ENCODE measurements around the gene GLMN.
"Not testable (repeated sequence)": the region's sequence is repeated elsewhere in the genome, so short reads cannot be mapped to it uniquely, and the experiment has no call there.

The GLMN gene

GRCh38 chr1:92262516-92262915 is 36.3 kb downstream of the GLMN start:
- TF ChIP-seq CTCF (IDR thresholded peaks at IDR 0.05; ENCODE audit: borderline replicate concordance, insufficient read depth, low read depth, low read length), result no peak
- no peak overlapping the region for H3K4me3 ChIP-seq (ENCODE audit: low read depth, low read length)

GRCh38 chr1:92259350-92259749 is 39.4 kb downstream of the GLMN start:
- no peak for TF ChIP-seq CTCF (IDR thresholded peaks at IDR 0.05; ENCODE audit: borderline replicate concordance, insufficient read depth, low read depth, low read length)
- H3K4me3 ChIP-seq (ENCODE audit: low read depth, low read length), result no peak overlapping the region

- not testable (repeated sequence) for H3K4me3 ChIP-seq (ENCODE audit: low read depth, low read length)
Measured at GRCh38 chr1:92254714-92255113, 44.1 kb downstream of the GLMN start.

- TF ChIP-seq CTCF (IDR thresholded peaks at IDR 0.05; ENCODE audit: borderline replicate concordance, insufficient read depth, low read depth, low read length), result no peak
Measured at GRCh38 chr1:92244376-92244775, 54.4 kb downstream of the GLMN start.

GRCh38 chr1:92240034-92240433 is 58.8 kb downstream of the GLMN start:
- no peak overlapping the region for H3K4me3 ChIP-seq (ENCODE audit: low read depth, low read length)
- no peak for TF ChIP-seq CTCF (IDR thresholded peaks at IDR 0.05; ENCODE audit: borderline replicate concordance, insufficient read depth, low read depth, low read length)

More at GRCh38 chr1:92244376-92244775, 54.4 kb downstream of the GLMN start:
- H3K4me3 ChIP-seq (ENCODE audit: low read depth, low read length), result no peak overlapping the region

- H3K4me3 ChIP-seq (ENCODE audit: low read depth, low read length), result no peak overlapping the region
- no peak for TF ChIP-seq CTCF (IDR thresholded peaks at IDR 0.05; ENCODE audit: borderline replicate concordance, insufficient read depth, low read depth, low read length)
Measured at GRCh38 chr1:92230736-92231135, 68.1 kb downstream of the GLMN start.

GRCh38 chr1:92228401-92228800 is 70.4 kb downstream of the GLMN start:
- no peak for TF ChIP-seq CTCF (IDR thresholded peaks at IDR 0.05; ENCODE audit: borderline replicate concordance, insufficient read depth, low read depth, low read length)

GRCh38 chr1:92219028-92219427 is 79.8 kb downstream of the GLMN start:
- H3K4me3 ChIP-seq (ENCODE audit: low read depth, low read length), result no peak overlapping the region
- no peak for TF ChIP-seq CTCF (IDR thresholded peaks at IDR 0.05; ENCODE audit: borderline replicate concordance, insufficient read depth, low read depth, low read length)

More at GRCh38 chr1:92228401-92228800, 70.4 kb downstream of the GLMN start:
- no peak overlapping the region for H3K4me3 ChIP-seq (ENCODE audit: low read depth, low read length)
